GM19452 (cell line): ENCODE measurements around the gene SIX3.

Source experiments
- ATAC-seq: cut with Tn5 transposase; IDR thresholded peaks from one replicate; pipeline ENCODE4 v1.9.1; 2021; ENCODE audit not compliant: unreplicated experiment

SIX3 gene

GRCh38 chr2:44941551-44942234, at the start of gene SIX3:
Gene SIX3, plus strand, starts transcription at chr2:44941702. Its CDS starts 403 bp downstream, at chr2:44942105.
- peak; percentile 65 for ATAC-seq

- peak; percentile 61 for ATAC-seq
These were observed 47.4 kb upstream of the SIX3 start for GRCh38 chr2:44894058-44894457.

GRCh38 chr2:44895061-44895460, 46.4 kb upstream of the SIX3 start:
- ATAC-seq = no peak

GRCh38 chr2:44897406-44897805, 44.1 kb upstream of the SIX3 start:
- ATAC-seq = no peak

- ATAC-seq = no peak
These were observed 39.0 kb upstream of the SIX3 start for GRCh38 chr2:44902217-44903137.

GRCh38 chr2:44904578-44904977, 36.9 kb upstream of the SIX3 start:
- no peak for ATAC-seq

GRCh38 chr2:44906972-44907371, 34.5 kb upstream of the SIX3 start:
- ATAC-seq = no peak

GRCh38 chr2:44909831-44910230, 31.7 kb upstream of the SIX3 start:
- ATAC-seq = no peak

- no peak for ATAC-seq
These were observed 28.8 kb upstream of the SIX3 start for GRCh38 chr2:44912660-44913059.

GRCh38 chr2:44916291-44916690, 25.2 kb upstream of the SIX3 start:
- ATAC-seq = no peak

GRCh38 chr2:44918095-44918775, 23.3 kb upstream of the SIX3 start:
- peak; percentile 63 for ATAC-seq

GRCh38 chr2:44920751-44921150, 20.8 kb upstream of the SIX3 start:
- ATAC-seq = no peak

GRCh38 chr2:44922776-44923175, 18.7 kb upstream of the SIX3 start:
- ATAC-seq = no peak

GRCh38 chr2:44925561-44926136, 15.9 kb upstream of the SIX3 start:
- no peak for ATAC-seq

GRCh38 chr2:44926957-44927356, 14.5 kb upstream of the SIX3 start:
- no peak for ATAC-seq

GRCh38 chr2:44927985-44928482, 13.5 kb upstream of the SIX3 start:
- ATAC-seq = no peak

GRCh38 chr2:44928483-44929158, 12.9 kb upstream of the SIX3 start:
- ATAC-seq = no peak

- no peak for ATAC-seq
These were observed 12.3 kb upstream of the SIX3 start for GRCh38 chr2:44929159-44929734.

GRCh38 chr2:44929735-44930273, 11.7 kb upstream of the SIX3 start:
- ATAC-seq = no peak
